ENCODE results near the gene SCD5. TPM values are rescaled to one million over a fixed set of nuclear protein-coding genes. Genes with fewer than 3 reads are reported as not detected.
"Not testable (repeated sequence)": the region's sequence is repeated elsewhere in the genome, so short reads cannot be mapped to it uniquely, and the experiment has no call there.

The SCD5 gene
- total and polyA plus RNA-seq, 4 donors = 2.6 to 11.5 (median 5.2) TPM

- intact Hi-C loops (cut with DNase I) = no loop called here
- ATAC-seq (ENCODE audit: low FRiP score) (no peak), DNase-seq (no peak)
- Histone ChIP-seq H3K4me3 (ENCODE audit: low read length in 2 of 2) (no peak overlapping the region), H3K4me1 (ENCODE audit: control insufficient read depth in 1 of 2, insufficient read depth in 2 of 2, low read length in 2 of 2) (no peaks in the 10 kb centered on the region), H3K9me3 (ENCODE audit: control insufficient read depth, low read length) (no peaks in the 10 kb centered on the region), H3K27ac (ENCODE audit: low read depth in 1 of 2, low read length in 2 of 2) (no peak overlapping the region), H3K36me3 (ENCODE audit: control insufficient read depth in 1 of 2, insufficient read depth in 2 of 2, low read length in 1 of 2) (peaks cover 7% of the 10 kb centered on the region in 2 donors), H3K27me3 (ENCODE audit: control insufficient read depth in 1 of 2, insufficient read depth in 2 of 2, low read length in 1 of 2) (no peaks in the 10 kb centered on the region)
- 88 to 89% methylated on average over 2 of the region's 2 CpGs for WGBS, 2 donors
Observed at GRCh38 chr4:82818664-82819662, 20.4 kb upstream of the SCD5 start.

GRCh38 chr4:82816874-82817273 lies 18.3 kb upstream of the SCD5 start:
- WGBS, 2 donors = 95 to 97% methylated on average over 6 of the region's 6 CpGs
- DNase-seq; ATAC-seq (ENCODE audit: low FRiP score); H3K27ac ChIP-seq (ENCODE audit: low read depth in 1 of 2, low read length in 2 of 2); intact Hi-C loops (cut with DNase I); H3K9me3 ChIP-seq (ENCODE audit: control insufficient read depth, low read length); H3K4me1 ChIP-seq (ENCODE audit: control insufficient read depth in 1 of 2, insufficient read depth in 2 of 2, low read length in 2 of 2); H3K36me3 ChIP-seq (ENCODE audit: control insufficient read depth in 1 of 2, insufficient read depth in 2 of 2, low read length in 1 of 2); H3K4me3 ChIP-seq (ENCODE audit: low read length in 2 of 2); H3K27me3 ChIP-seq (ENCODE audit: control insufficient read depth in 1 of 2, insufficient read depth in 2 of 2, low read length in 1 of 2): not testable (repeated sequence)

GRCh38 chr4:82814034-82814433 lies 15.4 kb upstream of the SCD5 start:
- ATAC-seq (ENCODE audit: low FRiP score) (no peak), DNase-seq (no peak)
- no peaks in the 10 kb centered on the region for H3K27me3 ChIP-seq (ENCODE audit: control insufficient read depth in 1 of 2, insufficient read depth in 2 of 2, low read length in 1 of 2)
- intact Hi-C loops (cut with DNase I) = no loop called here
- no peak overlapping the region for H3K27ac ChIP-seq (ENCODE audit: low read depth in 1 of 2, low read length in 2 of 2)
- H3K9me3 ChIP-seq (ENCODE audit: control insufficient read depth, low read length) = no peaks in the 10 kb centered on the region
- WGBS, 2 donors = 64 to 68% methylated on average over 1 of the region's 1 CpG
- no peaks in the 10 kb centered on the region for H3K4me1 ChIP-seq (ENCODE audit: control insufficient read depth in 1 of 2, insufficient read depth in 2 of 2, low read length in 2 of 2)
- peaks cover 2% of the 10 kb centered on the region in 2 donors for H3K36me3 ChIP-seq (ENCODE audit: control insufficient read depth in 1 of 2, insufficient read depth in 2 of 2, low read length in 1 of 2)
- H3K4me3 ChIP-seq (ENCODE audit: low read length in 2 of 2) = no peak overlapping the region

DNA sequence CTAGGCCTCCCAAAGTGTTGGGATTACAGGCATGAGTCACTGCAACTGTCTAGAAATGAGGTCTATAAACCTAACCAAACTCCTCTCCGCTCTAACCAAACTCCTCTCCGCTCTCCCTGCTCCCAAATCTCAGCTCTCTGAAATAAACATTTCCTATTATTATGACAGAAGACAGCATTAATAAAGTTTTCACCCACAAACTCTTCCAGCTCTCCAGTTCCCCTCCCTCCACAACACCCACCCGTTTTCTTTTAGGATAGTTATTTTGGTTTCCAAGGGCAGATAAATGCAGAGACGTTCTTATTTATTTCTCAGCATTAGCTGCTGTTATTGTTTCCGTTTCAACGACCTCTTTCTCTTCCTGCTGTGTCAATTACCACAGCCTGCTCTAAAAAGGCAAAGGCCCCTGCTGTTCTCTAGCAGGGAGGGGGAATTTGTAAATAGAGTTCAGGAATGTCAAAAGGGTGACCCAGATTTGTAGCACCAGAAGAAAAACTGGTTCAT lies 13.3 kb upstream of the SCD5 start:
- H3K9me3 ChIP-seq (ENCODE audit: control insufficient read depth, low read length) = no peaks in the 10 kb centered on the region
- H3K27ac ChIP-seq (ENCODE audit: low read depth in 1 of 2, low read length in 2 of 2) = no peak overlapping the region
- no peak overlapping the region for H3K4me3 ChIP-seq (ENCODE audit: low read length in 2 of 2)
- 22 to 24% methylated on average over 6 of the region's 6 CpGs for WGBS, 2 donors
- H3K36me3 ChIP-seq (ENCODE audit: control insufficient read depth in 1 of 2, insufficient read depth in 2 of 2, low read length in 1 of 2) = peaks cover 0 to 2% of the 10 kb centered on the region in 2 donors
- H3K27me3 ChIP-seq (ENCODE audit: control insufficient read depth in 1 of 2, insufficient read depth in 2 of 2, low read length in 1 of 2) = no peaks in the 10 kb centered on the region
- ATAC-seq (ENCODE audit: low FRiP score) (no peak), DNase-seq (no peak)
- H3K4me1 ChIP-seq (ENCODE audit: control insufficient read depth in 1 of 2, insufficient read depth in 2 of 2, low read length in 2 of 2) = no peaks in the 10 kb centered on the region
- intact Hi-C loops (cut with DNase I) = no loop called here

DNA sequence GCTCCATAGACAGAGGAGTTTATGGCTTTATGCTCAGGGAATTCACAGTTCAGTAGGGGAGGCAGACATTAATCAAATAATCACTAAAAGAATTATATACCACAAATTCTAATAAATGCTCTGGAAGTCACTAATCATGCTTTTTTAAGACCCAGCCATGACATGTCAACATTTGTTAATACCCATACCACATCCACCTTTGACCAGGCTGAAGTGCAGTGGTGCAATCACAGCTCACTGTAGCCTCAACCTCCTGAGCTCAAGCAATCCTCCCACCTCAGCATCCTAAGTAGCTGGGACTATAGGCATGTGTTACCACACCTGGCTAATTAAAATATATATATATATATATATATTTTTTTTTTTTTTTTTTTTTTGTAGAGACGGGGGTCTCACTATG lies 12.8 kb upstream of the SCD5 start:
- 17 to 32% methylated on average over 1 of the region's 1 CpG for WGBS, 2 donors
- Histone ChIP-seq H3K4me1 (ENCODE audit: control insufficient read depth in 1 of 2, insufficient read depth in 2 of 2, low read length in 2 of 2) (no peaks in the 10 kb centered on the region), H3K4me3 (ENCODE audit: low read length in 2 of 2) (no peak overlapping the region), H3K27ac (ENCODE audit: low read depth in 1 of 2, low read length in 2 of 2) (no peak overlapping the region), H3K36me3 (ENCODE audit: control insufficient read depth in 1 of 2, insufficient read depth in 2 of 2, low read length in 1 of 2) (peaks cover 0 to 2% of the 10 kb centered on the region in 2 donors), H3K9me3 (ENCODE audit: control insufficient read depth, low read length) (no peaks in the 10 kb centered on the region), H3K27me3 (ENCODE audit: control insufficient read depth in 1 of 2, insufficient read depth in 2 of 2, low read length in 1 of 2) (no peaks in the 10 kb centered on the region)
- intact Hi-C loops (cut with DNase I) = no loop called here
- ATAC-seq (ENCODE audit: low FRiP score) (no peak), DNase-seq (no peak)

DNA sequence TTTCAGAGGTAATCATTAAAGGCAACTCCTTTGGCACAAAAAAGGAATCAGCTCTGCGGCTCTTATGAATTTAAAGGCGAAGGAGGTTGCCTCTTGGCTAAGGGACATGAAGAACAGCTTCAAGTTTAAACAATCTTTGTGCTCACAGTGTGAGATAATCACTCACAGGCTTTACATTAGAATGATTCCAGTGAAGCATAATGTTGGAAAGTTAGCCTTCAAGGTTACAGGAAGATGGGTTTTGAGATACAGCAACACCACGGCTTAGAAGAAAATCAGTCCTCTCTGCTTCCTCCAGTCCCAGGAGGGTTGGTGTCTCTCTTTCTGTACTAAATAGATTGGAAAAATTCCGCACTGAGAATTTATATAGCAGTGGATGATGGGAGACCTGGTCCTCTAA lies 11.6 kb upstream of the SCD5 start:
- no peak overlapping the region for H3K27ac ChIP-seq (ENCODE audit: low read depth in 1 of 2, low read length in 2 of 2)
- no peaks in the 10 kb centered on the region for H3K27me3 ChIP-seq (ENCODE audit: control insufficient read depth in 1 of 2, insufficient read depth in 2 of 2, low read length in 1 of 2)
- H3K4me3 ChIP-seq (ENCODE audit: low read length in 2 of 2) = no peak overlapping the region
- 39 to 50% methylated on average over 4 of the region's 4 CpGs for WGBS, 2 donors
- H3K4me1 ChIP-seq (ENCODE audit: control insufficient read depth in 1 of 2, insufficient read depth in 2 of 2, low read length in 2 of 2) = no peaks in the 10 kb centered on the region
- peaks cover 0 to 2% of the 10 kb centered on the region in 2 donors for H3K36me3 ChIP-seq (ENCODE audit: control insufficient read depth in 1 of 2, insufficient read depth in 2 of 2, low read length in 1 of 2)
- no peak for DNase-seq
- ATAC-seq (ENCODE audit: low FRiP score) = no peak
- H3K9me3 ChIP-seq (ENCODE audit: control insufficient read depth, low read length) = no peaks in the 10 kb centered on the region
- intact Hi-C loops (cut with DNase I) = no loop called here

GRCh38 chr4:82809619-82810018 lies 11.0 kb upstream of the SCD5 start:
- H3K27ac ChIP-seq (ENCODE audit: low read depth in 1 of 2, low read length in 2 of 2) = no peak overlapping the region
- intact Hi-C loops (cut with DNase I) = loop anchor here in 1 of 2 donors (10.0 kb wide), 1 partner anchor 345 kb away; no protein-coding TSS in a partner anchor
- H3K4me3 ChIP-seq (ENCODE audit: low read length in 2 of 2) = no peak overlapping the region
- no peak for DNase-seq
- ATAC-seq (ENCODE audit: low FRiP score) = no peak
- H3K36me3 ChIP-seq (ENCODE audit: control insufficient read depth in 1 of 2, insufficient read depth in 2 of 2, low read length in 1 of 2) = peaks cover 0 to 2% of the 10 kb centered on the region in 2 donors
- H3K27me3 ChIP-seq (ENCODE audit: control insufficient read depth in 1 of 2, insufficient read depth in 2 of 2, low read length in 1 of 2) = no peaks in the 10 kb centered on the region
- no peaks in the 10 kb centered on the region for H3K4me1 ChIP-seq (ENCODE audit: control insufficient read depth in 1 of 2, insufficient read depth in 2 of 2, low read length in 2 of 2)
- H3K9me3 ChIP-seq (ENCODE audit: control insufficient read depth, low read length) = no peaks in the 10 kb centered on the region

DNA sequence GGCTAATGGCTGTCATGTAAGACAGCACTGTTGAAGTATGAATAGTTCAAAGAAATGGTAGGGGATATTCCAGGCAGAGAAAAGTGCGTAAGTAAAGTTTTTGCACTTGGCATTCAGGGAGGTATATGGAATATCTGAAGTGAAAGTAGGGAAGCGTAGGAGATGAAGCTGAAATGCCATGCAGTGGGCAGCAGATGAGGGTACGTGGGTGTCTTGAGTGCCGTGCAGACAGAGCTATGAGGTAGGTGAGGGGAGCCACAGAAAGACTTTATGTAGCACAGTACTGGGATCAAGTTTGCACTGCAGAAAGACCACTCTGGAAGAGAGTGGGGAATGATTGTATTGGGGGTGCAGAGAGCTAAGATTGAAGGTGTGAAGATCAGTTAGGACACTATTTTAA lies 5.2 kb upstream of the SCD5 start:
- intact Hi-C loops (cut with DNase I) = loop anchor here in 1 of 2 donors (10.0 kb wide), 1 partner anchor 339 kb away; no protein-coding TSS in a partner anchor
- Histone ChIP-seq H3K4me1 (ENCODE audit: control insufficient read depth in 1 of 2, insufficient read depth in 2 of 2, low read length in 2 of 2) (peaks cover 0 to 2% of the 10 kb centered on the region in 2 donors), H3K4me3 (ENCODE audit: low read length in 2 of 2) (no peak overlapping the region), H3K27ac (ENCODE audit: low read depth in 1 of 2, low read length in 2 of 2) (no peak overlapping the region), H3K9me3 (ENCODE audit: control insufficient read depth, low read length) (no peaks in the 10 kb centered on the region), H3K27me3 (ENCODE audit: control insufficient read depth in 1 of 2, insufficient read depth in 2 of 2, low read length in 1 of 2) (no peaks in the 10 kb centered on the region), H3K36me3 (ENCODE audit: control insufficient read depth in 1 of 2, insufficient read depth in 2 of 2, low read length in 1 of 2) (no peaks in the 10 kb centered on the region)
- DNase-seq = no peak
- WGBS, 2 donors = 91 to 94% methylated on average over 4 of the region's 4 CpGs
- ATAC-seq (ENCODE audit: low FRiP score) = no peak

DNA sequence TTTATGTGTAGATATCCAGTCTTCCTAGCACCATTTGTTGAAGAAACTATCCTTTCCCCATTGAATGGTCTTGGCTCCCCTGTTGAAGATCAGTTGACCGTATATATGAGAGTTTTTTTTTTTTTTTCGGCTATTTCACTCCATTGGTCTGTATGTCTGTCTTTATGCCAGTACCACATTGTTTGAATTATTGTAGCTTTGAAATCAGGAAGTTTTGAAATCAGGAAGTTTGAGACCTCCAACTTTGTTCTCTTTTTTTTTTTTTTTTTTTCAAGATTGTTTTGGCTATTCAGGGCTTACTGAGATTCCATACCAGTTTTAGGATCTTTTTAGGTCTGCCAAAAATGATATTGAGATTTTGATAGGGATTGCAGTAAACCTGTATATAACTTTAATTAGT lies 4.3 kb upstream of the SCD5 start:
- peaks cover 0 to 2% of the 10 kb centered on the region in 2 donors for H3K4me1 ChIP-seq (ENCODE audit: control insufficient read depth in 1 of 2, insufficient read depth in 2 of 2, low read length in 2 of 2)
- intact Hi-C loops (cut with DNase I) = loop anchor here in 1 of 2 donors (10.0 kb wide), 1 partner anchor 338 kb away; no protein-coding TSS in a partner anchor
- H3K4me3 ChIP-seq (ENCODE audit: low read length in 2 of 2) = no peak overlapping the region
- no peaks in the 10 kb centered on the region for H3K9me3 ChIP-seq (ENCODE audit: control insufficient read depth, low read length)
- H3K27me3 ChIP-seq (ENCODE audit: control insufficient read depth in 1 of 2, insufficient read depth in 2 of 2, low read length in 1 of 2) = no peaks in the 10 kb centered on the region
- WGBS, 2 donors = 84 to 89% methylated on average over 2 of the region's 2 CpGs
- no peak overlapping the region for H3K27ac ChIP-seq (ENCODE audit: low read depth in 1 of 2, low read length in 2 of 2)
- DNase-seq (no peak), ATAC-seq (ENCODE audit: low FRiP score) (no peak)
- H3K36me3 ChIP-seq (ENCODE audit: control insufficient read depth in 1 of 2, insufficient read depth in 2 of 2, low read length in 1 of 2) = no peaks in the 10 kb centered on the region

All from aorta (tissue), 5 donors.